Small intestine (tissue), 7 donors: ENCODE measurements around the gene DGKQ. TPM values are rescaled to one million over a fixed set of nuclear protein-coding genes. Genes with fewer than 3 reads are reported as not detected.

Experiments used
- DNase-seq, 2 donors: peaks; one replicate each; pipeline versions ENCODE4 v3.0.0 to v3.0.0-alpha.2; 2013
- FAIRE-seq: peaks from 2 replicates; lab custom pipeline; 2012; peaks lifted over from hg19 to GRCh38; lab: Jason Lieb, UNC
- H3K27ac ChIP-seq, 3 donors: one replicate each; pipeline ENCODE4 v1.5.1; 2013; ENCODE audit warnings: low read length in 2 of 3, mild to moderate bottlenecking in 2 of 3, control low read depth in 1 of 3, inconsistent platforms in 1 of 3, low read depth in 1 of 3, moderate library complexity in 1 of 3
- H3K27me3 ChIP-seq, 3 donors: one replicate each; pipeline ENCODE4 v1.6.1; 2013; ENCODE audit warnings: low read length in 3 of 3, inconsistent platforms in 1 of 3; ENCODE audit not compliant: control insufficient read depth in 3 of 3, insufficient read depth in 3 of 3
- H3K36me3 ChIP-seq, 3 donors: one replicate each; pipeline ENCODE4 v1.6.1; 2013; ENCODE audit warnings: low read length in 3 of 3, inconsistent platforms in 1 of 3, low read depth in 1 of 3, mild to moderate bottlenecking in 1 of 3, moderate library complexity in 1 of 3; ENCODE audit not compliant: control insufficient read depth in 3 of 3, insufficient read depth in 2 of 3
- H3K4me1 ChIP-seq, 3 donors: one replicate each; pipeline ENCODE4 v1.6.1; 2013; ENCODE audit warnings: low read length in 2 of 3, inconsistent platforms in 1 of 3, low read depth in 1 of 3, mild to moderate bottlenecking in 1 of 3, moderate library complexity in 1 of 3; ENCODE audit not compliant: control insufficient read depth in 3 of 3, insufficient read depth in 2 of 3
- H3K4me3 ChIP-seq, 3 donors: one replicate each; pipeline ENCODE4 v1.5.1; 2013; ENCODE audit warnings: low read length in 3 of 3, control low read depth in 1 of 3, inconsistent platforms in 1 of 3, low read depth in 1 of 3, mild to moderate bottlenecking in 1 of 3, moderate library complexity in 1 of 3
- H3K9me3 ChIP-seq, 2 donors: one replicate each; pipeline ENCODE4 v1.6.1; 2013; ENCODE audit warnings: low read depth in 1 of 2, low read length in 1 of 2; ENCODE audit not compliant: control insufficient read depth in 2 of 2, insufficient read depth in 1 of 2
- WGBS, 3 donors: extraction: QIAGEN DNeasy Blood & Tissue Kit; methylation state at CpG; one replicate each; pipeline ENCODE4 v1.1.7; 2013; 5-methylcytosine and 5-hydroxymethylcytosine counted together
- polyA plus RNA-seq, 4 donors: library from polyadenylated mRNA; stranded (reverse) in 3 of 4; unstranded in 1 of 4; fragments of 200-250 nt in 3 of 4; fragments of 120-200 nt in 1 of 4; gene quantifications; one replicate each; pipeline versions ENCODE4 v1.2.1 to v1.2.3, GENCODE V29; 2013
- donor health status: healthy with polysubstance abuse.
- donor health status: control.
- donor health status: control.
- donor health status: Bipolar disorder and iron deficiency.
- donor health status: healthy.

Gene DGKQ
- polyA plus RNA-seq, 4 donors, result 18.9 to 42.3 (median 26.8) TPM

GRCh38 chr4:987624-988513, 14.5 kb upstream of the DGKQ start:
- 40 to 72% (median 60%) methylated on average over 36 to 37 of the region's 37 CpGs for WGBS, 3 donors
- peak overlapping the region; percentile 48 to 88 (median 65) for H3K4me3 ChIP-seq

GRCh38 chr4:986879-987623, 13.7 kb upstream of the DGKQ start, which contains the start of gene IDUA:
TSS of gene IDUA (plus strand) at chr4:987044. CDS start at chr4:987085, 41 bp downstream.
- peak; percentile 87 to 94 for DNase-seq
- Histone ChIP-seq H3K27me3 (no peaks in the 10 kb centered on the region), H3K27ac (peak within 1 kb of the TSS; percentile 38 to 68 (median 57)), H3K4me1 (peaks cover 0 to 23% (median 7%) of the 10 kb centered on the region in 3 donors), H3K36me3 (peaks cover 3 to 40% (median 3%) of the 10 kb centered on the region in 3 donors), H3K4me3 (peak within 1 kb of the TSS; percentile 48 to 88 (median 65)), H3K9me3 (no peaks in the 10 kb centered on the region)
- 1% methylated on average over 44 to 69 of the region's 69 CpGs for WGBS, 3 donors
- FAIRE-seq, result no peak

More at GRCh38 chr4:987624-988513, 14.5 kb upstream of the DGKQ start:
- peak overlapping the region in 1 of 3 donors; percentile 38 for H3K27ac ChIP-seq
- DNase-seq, result no peak
- H3K36me3 ChIP-seq, result peaks cover 3 to 41% (median 3%) of the 10 kb centered on the region in 3 donors
- H3K9me3 ChIP-seq, result no peaks in the 10 kb centered on the region
- H3K27me3 ChIP-seq, result no peaks in the 10 kb centered on the region
- no peak for FAIRE-seq
- peaks cover 0 to 29% (median 7%) of the 10 kb centered on the region in 3 donors for H3K4me1 ChIP-seq

GRCh38 chr4:986428-986878, 13.1 kb upstream of the DGKQ start:
- Histone ChIP-seq H3K27me3 (no peaks in the 10 kb centered on the region), H3K4me1 (peaks cover 0 to 20% (median 7%) of the 10 kb centered on the region in 3 donors), H3K27ac (peak overlapping the region; percentile 36 to 68 (median 57)), H3K4me3 (peak overlapping the region; percentile 48 to 88 (median 65)), H3K9me3 (no peaks in the 10 kb centered on the region), H3K36me3 (peaks cover 0 to 34% (median 3%) of the 10 kb centered on the region in 3 donors)
- DNase-seq, result no peak
- FAIRE-seq, result no peak
- WGBS, 3 donors, result 2 to 3% (median 2%) methylated on average over 14 of the region's 14 CpGs

- Histone ChIP-seq H3K36me3 (peaks cover 0 to 23% (median 3%) of the 10 kb centered on the region in 3 donors), H3K27me3 (no peaks in the 10 kb centered on the region), H3K4me1 (peaks cover 0 to 20% (median 7%) of the 10 kb centered on the region in 3 donors), H3K9me3 (no peaks in the 10 kb centered on the region), H3K4me3 (peak overlapping the region in 1 of 3 donors; percentile 26), H3K27ac (no peak overlapping the region)
- FAIRE-seq, result no peak
- WGBS, 3 donors, result 19 to 34% (median 28%) methylated on average over 23 of the region's 23 CpGs
- DNase-seq, result peak; percentile 77 to 85
Measured at GRCh38 chr4:985123-985830, 11.9 kb upstream of the DGKQ start.

- 16 to 65% (median 40%) methylated on average over 15 of the region's 15 CpGs for WGBS, 3 donors
- Histone ChIP-seq H3K9me3 (no peaks in the 10 kb centered on the region), H3K4me1 (peaks cover 0 to 20% (median 7%) of the 10 kb centered on the region in 3 donors), H3K27me3 (no peaks in the 10 kb centered on the region), H3K4me3 (peak overlapping the region in 1 of 3 donors; percentile 26), H3K36me3 (peaks cover 0 to 15% (median 0%) of the 10 kb centered on the region in 3 donors), H3K27ac (no peak overlapping the region)
- peak in 1 of 2 donors; percentile 58 for DNase-seq
- no peak for FAIRE-seq
Measured at GRCh38 chr4:984336-985054, 11.1 kb upstream of the DGKQ start.

- FAIRE-seq (no peak), DNase-seq (no peak)
- Histone ChIP-seq H3K4me1 (peaks cover 0 to 20% (median 7%) of the 10 kb centered on the region in 3 donors), H3K27me3 (no peaks in the 10 kb centered on the region), H3K9me3 (no peaks in the 10 kb centered on the region), H3K27ac (no peak overlapping the region), H3K4me3 (no peak overlapping the region), H3K36me3 (peaks cover 0 to 2% (median 0%) of the 10 kb centered on the region in 3 donors)
- 94 to 98% (median 96%) methylated on average over 15 of the region's 15 CpGs for WGBS, 3 donors
Measured at GRCh38 chr4:982814-983213, 9.4 kb upstream of the DGKQ start.

- no peak for FAIRE-seq
- WGBS, 3 donors, result 88 to 95% (median 94%) methylated on average over 17 of the region's 17 CpGs
Measured at GRCh38 chr4:982291-982690, 8.9 kb upstream of the DGKQ start.

More at GRCh38 chr4:982291-982690, 8.9 kb upstream of the DGKQ start:
- no peaks in the 10 kb centered on the region for H3K9me3 ChIP-seq
- no peak overlapping the region for H3K4me3 ChIP-seq
- no peaks in the 10 kb centered on the region for H3K27me3 ChIP-seq
- no peak overlapping the region for H3K27ac ChIP-seq
- peaks cover 0 to 2% (median 0%) of the 10 kb centered on the region in 3 donors for H3K36me3 ChIP-seq
- DNase-seq, result no peak
- peaks cover 0 to 16% (median 3%) of the 10 kb centered on the region in 3 donors for H3K4me1 ChIP-seq
